D341Med (cell line): ENCODE results near the gene OCEL1.
"Not testable (repeated sequence)": the region's sequence is repeated elsewhere in the genome, so short reads cannot be mapped to it uniquely, and the experiment has no call there.

Experiments
- DNase-seq: peaks from one replicate; pipeline ENCODE4 v3.0.0; 2012; ENCODE audit warnings: low spot score

The OCEL1 gene

DNA sequence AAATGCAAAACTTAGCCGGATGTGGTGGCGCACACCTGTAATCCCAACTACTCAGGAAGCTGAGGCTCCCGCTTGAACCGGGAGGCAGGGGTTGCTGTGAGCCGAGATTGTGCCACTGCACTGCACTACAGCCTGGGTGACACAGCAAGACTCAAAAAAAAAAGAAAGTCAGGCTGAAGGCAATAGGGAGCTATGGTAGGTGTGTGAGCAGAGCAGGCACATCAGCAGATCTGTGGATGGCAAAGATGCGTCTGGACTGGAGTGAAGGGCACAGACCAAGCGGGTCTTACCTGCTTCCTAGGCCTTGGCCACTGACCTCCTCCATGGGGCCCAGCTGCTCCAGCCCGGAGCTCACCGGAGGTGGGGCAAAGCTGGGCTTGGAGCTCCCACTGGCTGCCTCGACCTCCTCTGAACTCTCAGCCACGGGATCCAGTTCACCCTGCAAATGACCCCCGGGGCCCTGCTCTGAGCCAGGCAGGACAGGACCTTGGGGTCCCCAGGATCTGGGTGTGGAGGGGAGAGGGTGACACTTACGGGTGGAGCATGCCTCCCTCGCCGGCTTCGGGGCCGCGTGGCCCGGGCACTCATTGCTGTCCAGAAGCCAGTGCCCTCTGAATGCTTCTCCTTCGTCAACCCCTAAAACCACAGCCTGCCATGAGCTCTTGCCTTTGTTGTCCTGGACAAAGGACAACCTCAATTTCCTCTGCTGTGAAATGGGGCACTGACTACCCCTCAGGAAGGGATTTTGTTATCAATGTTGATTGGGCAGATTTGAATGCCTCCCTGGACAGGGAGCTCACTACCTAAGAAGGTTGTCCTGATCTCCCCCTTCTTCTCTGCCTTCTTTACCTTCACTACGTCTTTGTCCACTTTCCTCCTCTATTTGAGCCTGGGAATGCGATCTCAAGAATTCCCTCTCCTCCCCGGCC is 38.0 kb downstream of the OCEL1 start:
- no peak for DNase-seq

GRCh38 chr19:17264641-17264979 is 38.6 kb downstream of the OCEL1 start, which contains the start of gene USHBP1:
USHBP1 (minus strand) TSS chr19:17264745; CDS start chr19:17264299, 446 bp downstream.
- DNase-seq = no peak

- no peak for DNase-seq
Observed at GRCh38 chr19:17266026-17266425, 40.0 kb downstream of the OCEL1 start.

GRCh38 chr19:17266589-17266974 is 40.6 kb downstream of the OCEL1 start:
- DNase-seq = no peak

- DNase-seq = peak; percentile 97
Observed at GRCh38 chr19:17266975-17267788, 41.2 kb downstream of the OCEL1 start, which contains the start of gene BABAM1. BABAM1 (plus strand) TSS chr19:17267443; CDS start chr19:17268807, 1,364 bp downstream.

DNA sequence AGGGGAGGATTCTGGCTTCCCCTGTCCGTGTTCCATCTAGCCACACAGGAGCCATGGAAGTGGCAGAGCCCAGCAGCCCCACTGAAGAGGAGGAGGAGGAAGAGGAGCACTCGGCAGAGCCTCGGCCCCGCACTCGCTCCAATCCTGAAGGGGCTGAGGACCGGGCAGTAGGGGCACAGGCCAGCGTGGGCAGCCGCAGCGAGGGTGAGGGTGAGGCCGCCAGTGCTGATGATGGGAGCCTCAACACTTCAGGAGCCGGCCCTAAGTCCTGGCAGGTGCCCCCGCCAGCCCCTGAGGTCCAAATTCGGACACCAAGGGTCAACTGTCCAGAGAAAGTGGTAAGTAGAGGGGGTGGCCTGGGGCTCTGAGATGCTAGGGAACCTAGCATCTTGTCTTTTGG is 42.7 kb downstream of the OCEL1 start:
- no peak for DNase-seq

DNA sequence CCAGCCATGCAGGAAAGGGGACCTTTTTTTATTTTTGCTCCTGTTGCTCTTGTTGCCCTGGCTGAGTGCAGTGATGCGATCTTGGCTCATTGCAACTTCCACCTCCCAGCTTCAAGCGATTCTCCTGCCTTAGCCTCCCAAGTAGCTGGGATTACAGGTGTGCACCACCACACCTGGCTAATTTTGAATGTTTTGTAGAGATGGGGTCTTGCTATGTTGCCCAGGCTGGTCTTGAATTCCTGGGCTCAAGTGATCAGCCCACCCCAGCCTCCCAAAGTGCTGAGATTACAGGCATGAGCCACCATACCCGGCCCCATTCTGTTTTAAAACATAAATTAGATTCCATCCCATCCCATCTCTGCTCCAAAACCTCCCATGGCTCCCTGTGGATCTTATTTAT is 48.9 kb downstream of the OCEL1 start:
- not testable (repeated sequence) for DNase-seq

GRCh38 chr19:17275441-17276175 is 49.6 kb downstream of the OCEL1 start:
- no peak for DNase-seq
